Stomach (tissue), 9 donors: Measurements from ENCODE around the gene LRRC61. TPM values are rescaled to one million over a fixed set of nuclear protein-coding genes. Genes with fewer than 3 reads are reported as not detected.
A peak's percentile ranks its signal among the peaks of the same experiment; 100 is the strongest.

Experiments
- DNase-seq, 2 donors: peaks; one replicate each; pipeline versions ENCODE4 v3.0.0 to v3.0.0-alpha.2; 2013 to 2019
- H3K27ac ChIP-seq, 5 donors: fragments of 200-600 bp in 4 of 5; sonication (generic) in 4 of 5; one replicate each; pipeline ENCODE4 v1.5.1; 2013 to 2019; ENCODE audit warnings: mild to moderate bottlenecking in 1 of 5, moderate library complexity in 1 of 5
- H3K27me3 ChIP-seq, 3 donors: fragments of 200-600 bp; sonication (generic); one replicate each; pipeline ENCODE4 v1.5.1; 2017 to 2019; ENCODE audit warnings: mixed run types in 1 of 3
- H3K36me3 ChIP-seq, 4 donors: fragments of 200-600 bp; sonication (generic); 1 replicate in 3 of 4; 2 replicates in 1 of 4; pipeline ENCODE4 v1.5.1; 2016 to 2019
- H3K4me1 ChIP-seq, 4 donors: fragments of 200-600 bp; sonication (generic); one replicate each; pipeline ENCODE4 v1.5.1; 2016 to 2019
- H3K4me3 ChIP-seq, 4 donors: fragments of 200-600 bp; sonication (generic) in 3 of 4; one replicate each; pipeline ENCODE4 v1.5.1; 2016 to 2019; ENCODE audit warnings: mild to moderate bottlenecking in 1 of 4
- H3K9me3 ChIP-seq, 4 donors: fragments of 200-600 bp; sonication (generic); one replicate each; pipeline ENCODE4 v1.5.1; 2016 to 2019
- CTCF ChIP-seq, 7 experiments: fragments of 450-650 bp in 4 of 7; fragments of 200-600 bp in 3 of 7; sonication (generic) in 3 of 7; IDR thresholded peaks; one replicate each; pipeline ENCODE4 v1.5.1; 2016 to 2019; ENCODE audit warnings: antibody characterized with exemption in 7 of 7, control low read depth in 2 of 7, mild to moderate bottlenecking in 1 of 7
- EP300 ChIP-seq: sonication (generic); formaldehyde crosslinking; IDR thresholded peaks from one replicate; pipeline ENCODE4 v1.6.1; 2017; ENCODE audit warnings: antibody characterized with exemption
- POLR2A ChIP-seq, 4 donors: fragments of 450-650 bp; IDR thresholded peaks; one replicate each; pipeline ENCODE4 v1.6.1; 2016; ENCODE audit warnings: antibody characterized with exemption in 4 of 4, control low read depth in 2 of 4, mild to moderate bottlenecking in 1 of 4, moderate library complexity in 1 of 4
- POLR2AphosphoS5 ChIP-seq, 3 donors: sonication (generic); formaldehyde crosslinking; IDR thresholded peaks; one replicate each; pipeline ENCODE4 v1.6.1; 2016; ENCODE audit warnings: antibody characterized with exemption in 3 of 3
- WGBS, 5 donors: extraction: QIAGEN DNeasy Blood & Tissue Kit in 3 of 5; methylation state at CpG; one replicate each; pipeline versions ENCODE4 v1.1.5 to v1.1.7; 2013 to 2018; 5-methylcytosine and 5-hydroxymethylcytosine counted together
- intact Hi-C: fragments of 100-400 bp; cut with DNase I; formaldehyde crosslinking; loops from one replicate; pipeline ENCODE4 v1.15.1; 2023; ENCODE audit warnings: low total_unique reads
- polyA plus RNA-seq, 3 donors: library from polyadenylated mRNA; stranded (reverse); fragments of 200-250 nt; gene quantifications; one replicate each; pipeline ENCODE4 v1.2.3, GENCODE V29; 2013
- total RNA-seq, 5 donors: library from RNA; depleted of rRNA; stranded (reverse); fragments of >200 nt; gene quantifications; one replicate each; pipeline versions ENCODE4 v1.1.0 to v1.2.3, GENCODE V29; 2014 to 2016
- donor health status: healthy with polysubstance abuse.
- donor health status: Bipolar disorder and iron deficiency.
- donor health status: healthy.

LRRC61 gene
- total and polyA plus RNA-seq, 8 donors, result 5.6 to 15.9 (median 9.6) TPM; not detected in 2

- H3K4me1 ChIP-seq, result peaks cover 22 to 42% (median 39%) of the 10 kb centered on the region in 4 donors
- peaks cover 0 to 24% (median 13%) of the 10 kb centered on the region in 3 donors for H3K27me3 ChIP-seq
- peaks cover 0 to 3% (median 0%) of the 10 kb centered on the region in 4 donors for H3K36me3 ChIP-seq
- H3K4me3 ChIP-seq, result no peak overlapping the region
- intact Hi-C loops, result no loop called here
- TF ChIP-seq POLR2A (IDR thresholded peaks at IDR 0.05), result no peak
- no peak for TF ChIP-seq POLR2AphosphoS5 (IDR thresholded peaks at IDR 0.05)
- no peak for TF ChIP-seq EP300
- H3K27ac ChIP-seq, result no peak overlapping the region
- peaks cover 0 to 7% (median 0%) of the 10 kb centered on the region in 4 donors for H3K9me3 ChIP-seq
- 70 to 84% (median 81%) methylated on average over 2 of the region's 2 CpGs for WGBS, 5 donors
- DNase-seq, result no peak
Observed at GRCh38 chr7:150343225-150343624, 20.1 kb downstream of the LRRC61 start.

DNA sequence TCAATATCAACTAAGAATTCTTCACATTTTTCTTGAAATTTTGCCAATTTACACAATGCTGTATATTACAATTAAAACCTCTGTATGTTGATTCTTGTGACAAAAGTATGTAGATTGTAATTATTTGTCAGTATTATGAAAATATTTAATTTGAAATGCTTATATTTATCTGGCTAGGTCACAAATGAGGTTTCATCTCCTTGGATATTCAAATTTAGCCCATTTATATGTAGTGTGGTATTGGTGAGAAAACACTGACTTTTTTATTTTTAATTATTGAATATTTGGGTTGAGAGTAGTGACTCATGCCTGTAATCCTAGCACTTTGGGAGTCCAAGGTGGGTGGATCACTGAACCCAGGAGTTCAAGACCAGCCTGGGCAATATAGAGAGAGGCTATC is 21.1 kb downstream of the LRRC61 start:
- intact Hi-C loops, result no loop called here
- no peak overlapping the region for H3K4me3 ChIP-seq
- H3K4me1 ChIP-seq, result peaks cover 20 to 32% (median 29%) of the 10 kb centered on the region in 4 donors
- H3K9me3 ChIP-seq, result peaks cover 0 to 7% (median 0%) of the 10 kb centered on the region in 4 donors
- H3K27ac ChIP-seq, result no peak overlapping the region
- TF ChIP-seq POLR2A (IDR thresholded peaks at IDR 0.05) (no peak), EP300 (no peak), CTCF (IDR thresholded peaks at IDR 0.05) (no peak), POLR2AphosphoS5 (IDR thresholded peaks at IDR 0.05) (no peak)
- peaks cover 0 to 24% (median 13%) of the 10 kb centered on the region in 3 donors for H3K27me3 ChIP-seq
- no peaks in the 10 kb centered on the region for H3K36me3 ChIP-seq
- DNase-seq, result no peak

DNA sequence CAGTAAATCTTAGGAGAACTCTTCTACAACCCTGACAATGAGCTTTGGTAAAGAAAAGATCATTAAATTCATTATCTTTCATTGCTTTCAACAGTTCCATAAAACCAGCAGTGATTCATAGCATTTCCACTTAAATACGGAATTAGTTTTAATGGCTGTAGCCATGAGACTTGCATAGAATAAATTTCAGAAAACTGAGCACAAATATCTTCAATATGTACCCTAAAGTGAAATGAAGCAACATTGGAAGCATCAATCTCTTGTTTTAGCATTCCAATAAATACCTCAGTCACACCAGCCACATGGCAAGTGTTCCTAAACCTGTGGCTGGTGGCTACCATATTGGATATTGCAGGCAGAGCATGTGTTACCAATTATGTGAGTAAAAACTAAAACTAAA is 21.9 kb downstream of the LRRC61 start:
- no peak for DNase-seq
- Histone ChIP-seq H3K27me3 (peaks cover 0 to 24% (median 13%) of the 10 kb centered on the region in 3 donors), H3K4me3 (no peak overlapping the region), H3K4me1 (peaks cover 13 to 25% (median 22%) of the 10 kb centered on the region in 4 donors), H3K36me3 (no peaks in the 10 kb centered on the region), H3K9me3 (peaks cover 0 to 7% (median 0%) of the 10 kb centered on the region in 4 donors), H3K27ac (no peak overlapping the region)
- intact Hi-C loops, result no loop called here
- WGBS, 5 donors, result 89 to 100% (median 94%) methylated on average over 1 of the region's 1 CpG
- TF ChIP-seq EP300 (no peak), POLR2A (IDR thresholded peaks at IDR 0.05) (no peak), POLR2AphosphoS5 (IDR thresholded peaks at IDR 0.05) (no peak), CTCF (IDR thresholded peaks at IDR 0.05) (no peak)

DNA sequence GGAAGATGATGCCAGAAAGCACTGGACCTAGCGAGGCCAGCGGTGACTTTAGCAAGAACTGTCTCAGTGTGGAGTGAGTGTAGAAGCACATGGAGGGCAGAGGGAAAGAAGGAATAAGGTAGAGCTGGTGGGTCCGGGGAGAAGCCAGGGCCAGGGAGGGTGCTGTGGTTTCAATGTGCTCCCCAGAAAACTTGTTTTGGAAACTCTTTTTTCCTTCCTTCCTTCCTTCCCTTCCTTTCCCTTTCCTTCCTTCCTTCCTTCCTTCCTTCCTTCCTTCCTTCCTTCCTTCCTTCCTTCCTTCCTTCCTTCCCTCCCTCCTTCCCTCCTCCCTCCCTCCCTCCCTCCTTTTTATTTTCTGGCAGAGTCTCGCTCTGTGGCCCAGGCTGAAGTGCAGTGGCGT is 23.8 kb downstream of the LRRC61 start:
- H3K4me3 ChIP-seq, result no peak overlapping the region
- WGBS, 5 donors, result 85 to 96% (median 92%) methylated on average over 5 of the region's 5 CpGs
- H3K36me3 ChIP-seq, result no peaks in the 10 kb centered on the region
- peaks cover 0 to 6% (median 0%) of the 10 kb centered on the region in 3 donors for H3K27me3 ChIP-seq
- H3K9me3 ChIP-seq, result peaks cover 0 to 7% (median 0%) of the 10 kb centered on the region in 4 donors
- no peak overlapping the region for H3K27ac ChIP-seq
- TF ChIP-seq POLR2AphosphoS5 (IDR thresholded peaks at IDR 0.05), result no peak
- no peak for TF ChIP-seq EP300
- TF ChIP-seq CTCF (IDR thresholded peaks at IDR 0.05), result no peak
- TF ChIP-seq POLR2A (IDR thresholded peaks at IDR 0.05), result no peak
- DNase-seq, result no peak
- intact Hi-C loops, result no loop called here
- H3K4me1 ChIP-seq, result peaks cover 2 to 10% (median 3%) of the 10 kb centered on the region in 4 donors

DNA sequence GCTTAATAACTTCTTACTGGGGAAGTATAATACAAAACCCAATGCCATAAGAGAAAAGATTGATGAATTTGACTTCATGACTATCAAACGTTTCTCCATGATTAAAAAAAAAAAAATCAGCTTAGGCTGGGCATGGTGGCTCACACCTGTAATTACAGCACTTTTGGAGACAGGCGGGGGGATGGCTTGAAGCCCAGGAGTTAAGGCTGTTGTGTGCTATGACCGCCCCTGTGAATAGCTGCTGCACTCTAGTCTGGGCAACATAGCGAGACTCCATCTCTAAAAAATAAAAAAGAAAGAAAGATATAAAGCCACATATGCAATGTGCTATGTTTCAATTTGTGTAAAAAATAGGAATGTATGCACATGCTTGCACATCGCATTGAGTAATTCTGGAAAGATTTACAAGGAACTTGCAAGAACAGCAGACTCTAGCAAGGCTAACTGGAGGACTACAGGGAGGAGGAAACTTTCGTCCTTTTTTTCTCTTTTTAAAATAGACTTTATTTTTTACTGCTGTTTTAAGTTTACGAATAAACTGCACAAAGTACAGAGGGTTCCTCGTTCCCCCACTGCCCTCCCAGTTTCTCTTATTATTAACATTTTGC is 28.5 kb downstream of the LRRC61 start:
- Histone ChIP-seq H3K4me1 (peaks cover 0 to 27% (median 12%) of the 10 kb centered on the region in 4 donors), H3K9me3 (no peaks in the 10 kb centered on the region), H3K36me3 (no peaks in the 10 kb centered on the region), H3K27ac (peak overlapping the region in 1 of 5 donors; percentile 10), H3K4me3 (no peak overlapping the region), H3K27me3 (no peaks in the 10 kb centered on the region)
- WGBS, 5 donors, result 59 to 72% (median 64%) methylated on average over 8 of the region's 8 CpGs
- TF ChIP-seq CTCF (IDR thresholded peaks at IDR 0.05), result no peak
- no peak for TF ChIP-seq EP300
- TF ChIP-seq POLR2A (IDR thresholded peaks at IDR 0.05), result no peak
- TF ChIP-seq POLR2AphosphoS5 (IDR thresholded peaks at IDR 0.05), result no peak
- intact Hi-C loops, result no loop called here
- DNase-seq, result no peak
